Neural crest cell (in vitro differentiated cells): ENCODE measurements around the gene SGF29. TPM values are rescaled to one million over a fixed set of nuclear protein-coding genes. Genes with fewer than 3 reads are reported as not detected.
"Not testable (repeated sequence)": the region's sequence is repeated elsewhere in the genome, so short reads cannot be mapped to it uniquely, and the experiment has no call there.

ENCODE experiments used
- DNase-seq: peaks from one replicate; pipeline ENCODE4 v3.0.0; 2021; ENCODE audit warnings: low read depth, mixed read lengths, low spot score
- H3K27ac Mint-ChIP-seq: one replicate; pipeline ENCODE4 v1.8.0; 2021; ENCODE audit warnings: mild to moderate bottlenecking, mixed read lengths; ENCODE audit not compliant: unreplicated experiment
- H3K27me3 Mint-ChIP-seq: 2 replicates; pipeline ENCODE4 v1.8.0; 2021; ENCODE audit warnings: low read depth, mild to moderate bottlenecking, mixed read lengths
- H3K36me3 Mint-ChIP-seq: 2 replicates; pipeline ENCODE4 v1.8.0; 2021; ENCODE audit warnings: low read depth, mild to moderate bottlenecking, mixed read lengths
- H3K4me1 Mint-ChIP-seq: 2 replicates; pipeline ENCODE4 v1.8.0; 2021; ENCODE audit warnings: mixed read lengths
- H3K4me3 Mint-ChIP-seq: one replicate; pipeline ENCODE4 v1.8.0; 2021; ENCODE audit warnings: mild to moderate bottlenecking, mixed read lengths
- H3K9me3 Mint-ChIP-seq: 2 replicates; pipeline ENCODE4 v1.8.0; 2021; ENCODE audit warnings: mixed read lengths
- CTCF ChIP-seq: fragments of 200-600 bp; sonication (generic); conservative IDR thresholded peaks from 2 replicates; pipeline ENCODE4 v1.5.0; 2021; ENCODE audit warnings: antibody characterized with exemption, mild to moderate bottlenecking
- total RNA-seq: library from RNA; stranded (reverse); gene quantifications from 2 replicates; pipeline ENCODE4 v1.2.1, GENCODE V29; 2021

SGF29 gene
- total RNA-seq, 1 donor from 2014 or later, result 34.4 TPM

DNA sequence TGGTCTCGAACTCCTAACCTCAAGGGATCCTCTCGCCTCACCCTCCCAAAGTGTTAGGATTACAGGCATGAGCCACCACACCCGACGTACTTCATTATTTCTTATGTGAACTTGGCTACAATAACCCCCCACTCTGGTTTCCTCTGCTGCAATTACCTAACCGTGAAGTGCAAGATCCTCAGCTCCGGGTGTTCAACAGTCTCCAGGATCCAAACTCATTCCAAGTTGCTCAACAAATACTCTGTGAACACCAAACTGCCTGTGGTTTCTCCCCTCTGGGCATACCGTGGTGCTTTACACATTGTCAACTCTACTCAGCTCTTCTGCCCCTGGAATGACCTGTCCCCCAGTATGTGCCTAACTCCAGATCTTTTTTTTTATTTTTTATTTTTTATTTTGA lies 62.9 kb downstream of the SGF29 start:
- Mint-ChIP-seq H3K4me1 (peaks cover 15% of the 10 kb centered on the region), H3K36me3 (no peaks in the 10 kb centered on the region), H3K27ac (no peak overlapping the region), H3K27me3 (no peaks in the 10 kb centered on the region), H3K4me3 (no peak overlapping the region), H3K9me3 (no peaks in the 10 kb centered on the region)
- TF ChIP-seq CTCF, result no peak
- DNase-seq, result no peak

GRCh38 chr16:28617874-28618273 lies 64.2 kb downstream of the SGF29 start:
- DNase-seq, result no peak
- Mint-ChIP-seq H3K4me3 (no peak overlapping the region), H3K36me3 (no peaks in the 10 kb centered on the region), H3K27ac (no peak overlapping the region), H3K9me3 (no peaks in the 10 kb centered on the region), H3K4me1 (peaks cover 21% of the 10 kb centered on the region), H3K27me3 (no peaks in the 10 kb centered on the region)
- no peak for TF ChIP-seq CTCF

- H3K36me3 Mint-ChIP-seq, H3K27me3 Mint-ChIP-seq, H3K27ac Mint-ChIP-seq, H3K4me3 Mint-ChIP-seq, H3K9me3 Mint-ChIP-seq, DNase-seq: not testable (repeated sequence)
- peaks cover 21% of the 10 kb centered on the region for H3K4me1 Mint-ChIP-seq
Measured at GRCh38 chr16:28620316-28620715, 66.6 kb downstream of the SGF29 start.

DNA sequence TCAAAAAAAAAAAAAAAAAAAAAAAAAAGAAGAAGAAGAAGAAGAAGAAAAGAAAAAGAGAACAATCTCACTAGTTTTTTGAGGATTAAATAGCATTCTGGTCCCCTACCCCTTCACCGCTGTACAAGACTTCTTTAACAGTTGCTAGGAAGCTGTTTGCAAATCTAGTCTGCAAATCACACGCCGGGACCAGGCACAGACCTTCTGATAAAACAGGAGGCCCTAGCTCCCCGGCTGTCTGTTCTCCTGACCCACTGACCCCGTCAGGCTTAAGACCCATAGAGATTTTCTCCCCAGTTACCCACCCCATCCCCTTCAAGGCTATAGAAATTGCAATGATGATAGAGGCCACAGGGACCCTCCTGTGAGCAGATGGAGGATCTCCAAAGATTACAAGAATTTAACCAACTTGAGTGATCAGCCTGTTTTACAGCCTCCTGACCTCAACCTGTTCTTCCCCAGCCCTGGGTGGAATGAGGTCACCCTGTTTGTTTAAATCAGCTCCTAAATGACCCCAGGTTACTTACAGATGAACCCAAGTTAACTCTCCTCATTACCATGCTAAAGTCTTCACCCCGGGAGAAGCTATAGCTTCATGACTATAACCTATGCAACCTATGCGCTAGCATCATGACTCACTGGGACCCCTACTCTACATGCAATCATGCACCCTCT lies 67.9 kb downstream of the SGF29 start:
- H3K27me3 Mint-ChIP-seq, result no peaks in the 10 kb centered on the region
- no peak overlapping the region for H3K4me3 Mint-ChIP-seq
- TF ChIP-seq CTCF, result no peak
- H3K27ac Mint-ChIP-seq, result peak overlapping the region; percentile 44
- no peak for DNase-seq
- H3K9me3 Mint-ChIP-seq, result no peaks in the 10 kb centered on the region
- peaks cover 21% of the 10 kb centered on the region for H3K4me1 Mint-ChIP-seq
- H3K36me3 Mint-ChIP-seq, result no peaks in the 10 kb centered on the region

GRCh38 chr16:28622532-28623171 lies 68.9 kb downstream of the SGF29 start:
- not testable (repeated sequence) for H3K27me3 Mint-ChIP-seq, H3K27ac Mint-ChIP-seq, DNase-seq, H3K36me3 Mint-ChIP-seq, H3K4me3 Mint-ChIP-seq, H3K9me3 Mint-ChIP-seq
- H3K4me1 Mint-ChIP-seq, result peaks cover 17% of the 10 kb centered on the region

GRCh38 chr16:28623172-28623711 lies 69.5 kb downstream of the SGF29 start:
- Mint-ChIP-seq H3K4me3 (no peak overlapping the region), H3K27me3 (no peaks in the 10 kb centered on the region), H3K27ac (no peak overlapping the region), H3K4me1 (peaks cover 13% of the 10 kb centered on the region), H3K36me3 (no peaks in the 10 kb centered on the region), H3K9me3 (no peaks in the 10 kb centered on the region)
- DNase-seq, result no peak
- TF ChIP-seq CTCF, result no peak

DNA sequence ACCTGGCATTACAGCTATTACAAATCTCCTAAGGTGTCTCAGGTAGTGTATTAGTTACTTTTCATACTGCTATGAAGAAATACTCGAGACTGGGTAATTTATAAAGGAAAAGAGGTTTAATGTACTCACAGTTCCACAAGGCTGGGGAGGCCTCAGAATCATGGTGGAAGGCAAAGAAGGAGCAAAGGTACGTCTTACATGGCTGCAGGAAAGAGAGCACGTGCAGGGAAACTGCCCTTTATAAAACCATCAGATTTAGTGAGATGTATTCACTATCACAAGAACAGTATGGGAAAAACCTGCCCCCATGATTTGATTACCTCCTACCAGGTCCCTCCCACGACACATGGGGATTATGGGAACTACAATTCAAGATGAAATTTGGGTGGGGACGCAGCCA lies 77.2 kb downstream of the SGF29 start:
- H3K4me1 Mint-ChIP-seq, DNase-seq: not testable (repeated sequence)

GRCh38 chr16:28636093-28636823 lies 82.5 kb downstream of the SGF29 start:
- not testable (repeated sequence) for H3K27me3 Mint-ChIP-seq, H3K36me3 Mint-ChIP-seq, DNase-seq, H3K4me1 Mint-ChIP-seq, H3K9me3 Mint-ChIP-seq, H3K4me3 Mint-ChIP-seq, H3K27ac Mint-ChIP-seq

More for the DNA sequence above, 77.2 kb downstream of the SGF29 start:
- not testable (repeated sequence) for H3K27ac Mint-ChIP-seq, H3K27me3 Mint-ChIP-seq, H3K9me3 Mint-ChIP-seq, H3K4me3 Mint-ChIP-seq, H3K36me3 Mint-ChIP-seq

GRCh38 chr16:28637765-28638164 lies 84.0 kb downstream of the SGF29 start, which contains the start of gene NPIPB8:
NPIPB8 (plus strand) TSS chr16:28638065; CDS start chr16:28638361, 296 bp downstream.
- H3K36me3 Mint-ChIP-seq, H3K27ac Mint-ChIP-seq, DNase-seq, H3K4me3 Mint-ChIP-seq, H3K27me3 Mint-ChIP-seq, H3K4me1 Mint-ChIP-seq, H3K9me3 Mint-ChIP-seq: not testable (repeated sequence)
